RPMI8226 (cell line): ENCODE measurements around the gene ALX1.

Experiments
- DNase-seq: peaks from one replicate; pipeline ENCODE4 v3.0.0-alpha.2; 2015

The ALX1 gene

DNA sequence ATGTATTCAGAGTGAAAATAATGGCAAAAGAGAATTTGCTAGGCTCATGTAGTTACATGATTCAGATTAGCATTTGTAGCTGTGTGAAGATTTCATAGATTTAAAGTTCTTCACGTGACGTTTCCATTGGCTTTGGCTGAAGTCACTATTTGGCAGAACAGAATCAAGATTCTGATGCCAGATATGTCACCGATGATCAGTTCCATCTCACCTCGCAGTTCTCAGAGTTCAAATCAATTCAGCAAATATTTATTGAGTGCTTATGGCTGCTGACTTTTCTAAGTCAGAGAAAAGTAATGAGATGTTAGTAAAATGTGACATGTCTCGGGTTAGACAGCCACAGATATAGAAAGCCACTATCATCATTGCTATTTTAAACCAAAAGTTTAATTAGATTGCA is 28.4 kb downstream of the ALX1 start:
- no peak for DNase-seq

DNA sequence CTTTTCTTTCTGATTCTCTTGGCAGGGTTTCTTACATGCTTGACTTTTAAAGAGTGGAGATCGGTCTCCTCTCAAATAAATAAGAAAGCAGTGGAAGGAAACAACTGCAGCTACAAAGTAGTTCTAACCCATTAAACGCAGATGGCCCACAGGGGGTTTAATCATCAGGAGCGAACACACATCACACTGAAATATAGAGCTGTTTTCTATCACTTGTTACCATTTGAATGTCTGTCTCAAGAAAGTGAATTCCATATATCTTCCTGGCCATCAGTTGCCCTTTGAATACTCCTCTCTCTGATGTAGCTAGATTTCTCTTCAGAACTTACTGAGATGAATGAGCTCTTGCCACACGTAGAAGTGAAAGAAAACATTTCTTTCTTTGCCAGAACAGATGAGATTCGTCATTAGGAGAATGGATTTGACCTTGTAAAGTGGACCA is 29.1 kb downstream of the ALX1 start:
- DNase-seq, result no peak

DNA sequence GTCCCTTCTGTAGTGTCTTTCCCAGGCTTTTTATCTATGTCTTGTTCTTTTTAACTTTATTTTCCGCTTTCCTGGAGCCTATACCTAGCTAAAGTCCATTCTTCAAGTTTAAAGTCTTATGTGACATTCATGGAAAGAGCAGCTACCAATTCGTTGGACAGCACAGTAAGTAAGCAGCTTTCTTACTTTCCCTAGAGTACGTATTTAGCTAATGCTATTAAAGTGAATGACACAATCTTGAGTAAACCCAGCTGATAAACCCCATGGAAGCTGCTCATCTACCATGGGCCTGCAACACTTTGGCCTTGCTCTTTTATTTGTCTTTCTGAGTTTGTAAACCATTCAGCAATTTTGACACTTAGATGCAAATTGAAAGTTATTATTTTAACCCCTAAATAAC is 30.0 kb downstream of the ALX1 start:
- no peak for DNase-seq

DNA sequence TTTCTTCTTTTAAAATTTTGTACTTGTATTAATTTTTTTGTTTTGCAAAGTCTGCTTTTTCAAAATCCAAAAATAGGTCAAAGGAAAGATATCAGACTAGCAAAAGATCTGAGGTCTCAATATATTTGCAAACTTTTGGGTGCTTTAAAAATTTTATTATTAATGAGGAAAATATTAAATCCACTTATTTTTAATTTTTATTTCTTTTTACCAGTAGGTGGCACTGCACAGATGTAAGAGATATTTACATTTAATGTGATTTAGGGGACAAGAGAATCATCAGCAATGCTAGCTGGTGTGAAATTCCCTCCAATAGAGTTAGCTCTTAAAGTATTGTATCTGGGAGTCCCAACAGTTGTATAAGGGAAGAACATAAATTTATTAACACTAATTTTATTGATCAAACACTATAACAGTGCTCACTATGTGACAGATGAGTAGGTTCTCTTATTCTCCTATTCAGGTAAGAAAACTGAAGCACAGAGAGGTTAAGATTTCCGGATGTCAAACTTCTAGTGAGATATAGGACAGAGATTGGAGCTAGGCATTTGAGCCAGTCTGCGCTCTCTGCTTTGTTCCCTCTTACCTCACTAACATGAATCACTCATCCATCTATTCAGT is 30.5 kb downstream of the ALX1 start:
- DNase-seq, result no peak

DNA sequence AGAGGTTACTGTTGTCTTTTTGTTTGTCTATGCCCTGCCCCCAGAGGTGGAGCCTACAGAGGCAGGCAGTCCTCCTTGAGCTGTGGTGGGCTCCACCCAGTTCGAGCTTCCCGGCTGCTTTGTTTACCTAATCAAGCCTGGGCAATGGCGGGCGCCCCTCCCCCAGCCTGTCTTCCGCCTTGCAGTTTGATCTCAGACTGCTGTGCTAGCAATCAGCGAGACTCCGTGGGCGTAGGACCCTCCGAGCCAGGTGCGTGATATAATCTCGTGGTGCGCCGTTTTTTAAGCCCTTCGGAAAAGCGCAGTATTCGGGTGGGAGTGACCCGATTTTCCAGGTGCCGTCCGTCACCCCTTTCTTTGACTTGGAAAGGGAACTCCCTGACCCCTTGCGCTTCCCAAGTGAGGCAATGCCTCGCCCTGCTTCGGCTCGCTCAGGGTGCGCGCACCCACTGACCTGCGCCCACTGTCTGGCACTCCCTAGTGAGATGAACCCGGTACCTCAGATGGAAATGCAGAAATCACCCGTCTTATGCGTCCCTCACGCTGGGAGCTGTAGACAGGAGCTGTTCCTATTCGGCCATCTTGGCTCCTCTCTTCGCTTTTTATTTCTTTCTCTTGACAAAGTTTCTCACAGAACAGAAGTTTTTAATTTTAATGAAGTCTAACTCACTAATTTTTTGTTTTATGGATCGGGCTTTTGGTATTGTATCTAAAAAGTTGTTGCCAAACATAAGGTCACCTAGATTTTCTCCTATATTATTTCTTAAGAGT is 38.0 kb downstream of the ALX1 start:
- DNase-seq, result peak; percentile 41

DNA sequence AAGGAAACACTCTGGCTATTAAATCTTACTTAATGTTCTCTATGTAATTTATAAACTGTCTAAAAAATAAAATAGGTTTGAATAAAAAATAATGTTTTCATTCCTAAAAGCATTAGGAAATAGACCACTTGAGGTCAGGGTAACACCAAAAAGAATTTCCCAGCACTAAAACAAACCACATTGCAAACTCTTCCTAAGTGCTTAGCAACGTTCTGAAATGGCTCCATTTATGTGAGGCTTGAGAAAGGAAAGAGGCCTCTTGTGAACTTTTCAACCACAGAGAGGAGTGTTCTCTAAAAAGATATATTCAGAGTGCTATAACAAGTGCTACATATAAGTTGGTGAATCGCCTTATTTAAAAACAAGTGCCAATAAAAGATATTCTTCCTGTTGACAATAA is 42.7 kb downstream of the ALX1 start:
- DNase-seq, result no peak

DNA sequence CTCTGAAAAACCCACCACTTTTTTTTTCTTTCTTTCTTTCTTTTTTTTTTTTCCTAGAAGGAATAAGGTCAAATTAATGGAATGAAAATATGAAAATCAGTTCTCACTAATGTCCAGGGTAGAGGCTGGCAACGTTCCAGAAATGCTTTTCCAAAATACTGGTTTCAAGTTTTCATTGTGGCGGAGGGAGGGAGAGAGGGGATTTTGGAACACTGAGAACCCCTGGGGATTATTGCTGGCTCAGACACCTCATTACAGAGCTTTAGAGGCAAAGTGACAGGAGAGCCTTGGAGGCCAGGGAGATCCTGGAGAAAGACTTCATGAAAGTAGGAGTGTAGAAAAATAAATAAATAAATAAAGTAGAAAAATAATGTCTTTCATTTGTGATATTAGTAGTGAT is 45.4 kb downstream of the ALX1 start:
- no peak for DNase-seq

DNA sequence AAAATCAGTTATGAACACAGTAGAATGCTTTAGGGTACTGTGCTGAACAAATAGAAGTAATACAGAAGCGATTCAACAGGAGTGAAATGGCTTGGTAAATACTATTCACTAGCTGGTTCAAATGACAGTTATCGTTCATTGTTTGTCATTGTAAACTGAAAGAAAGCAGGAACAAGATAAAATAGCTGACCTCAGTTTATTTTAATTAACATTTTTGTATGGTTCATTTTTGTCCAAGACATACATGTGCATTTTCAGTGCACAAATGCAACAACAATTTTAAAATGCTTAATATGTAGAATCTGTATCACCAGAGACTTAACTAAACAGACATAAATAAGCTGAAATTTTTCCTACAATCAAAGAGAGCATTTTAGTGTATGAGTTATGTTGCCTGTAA is 49.9 kb downstream of the ALX1 start:
- no peak for DNase-seq

DNA sequence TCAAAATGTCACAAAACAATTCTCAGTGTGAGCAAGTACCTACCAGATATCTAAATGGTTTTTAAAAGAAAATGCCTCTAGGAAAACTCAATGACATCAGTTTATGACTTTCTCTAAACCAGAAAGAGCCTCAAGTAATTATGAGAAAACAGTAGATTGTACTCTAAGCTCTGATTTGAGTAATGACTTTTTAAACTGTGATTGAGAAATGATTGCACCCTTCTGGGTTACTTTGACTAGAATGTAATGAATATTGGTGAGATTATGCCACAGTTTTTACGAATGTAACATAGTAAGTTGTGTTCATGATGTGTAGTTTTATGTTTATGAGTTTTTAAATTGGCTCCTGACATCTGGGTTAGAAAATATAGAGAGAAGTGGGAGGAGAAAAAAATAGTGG is 68.8 kb downstream of the ALX1 start:
- DNase-seq, result no peak

DNA sequence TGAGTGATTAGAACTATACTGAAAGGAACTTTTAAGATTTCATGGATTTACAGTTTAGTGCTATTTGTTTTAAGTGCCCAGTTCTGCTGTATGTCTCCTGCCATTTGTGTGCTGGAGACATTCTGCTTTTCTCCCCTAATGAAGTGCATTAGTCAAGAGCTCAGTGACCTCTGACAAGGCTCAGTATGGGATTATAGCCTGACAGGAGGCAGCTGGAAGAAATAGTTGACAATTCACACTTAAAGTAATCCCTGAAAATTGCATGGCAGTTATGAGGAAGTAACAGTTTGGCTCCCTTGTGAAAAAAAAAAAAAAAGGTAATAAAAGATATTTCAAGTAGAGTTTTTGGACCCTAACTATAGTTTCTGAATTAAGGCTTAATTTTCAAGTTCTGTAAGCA is 70.3 kb downstream of the ALX1 start:
- DNase-seq, result no peak
